ENCODE measurements around the gene PHLDA2.
"Not testable (repeated sequence)": the region's sequence is repeated elsewhere in the genome, so short reads cannot be mapped to it uniquely, and the experiment has no call there.

The PHLDA2 gene

GRCh38 chr11:2945031-2945756, 16.0 kb upstream of the PHLDA2 start:
- no peak for DNase-seq (ENCODE audit: low read depth in 2 of 2, low spot score in 1 of 2)

GRCh38 chr11:2944530-2944929, 15.3 kb upstream of the PHLDA2 start:
- no peak for DNase-seq (ENCODE audit: low read depth in 2 of 2, low spot score in 1 of 2)

GRCh38 chr11:2943711-2944118, 14.5 kb upstream of the PHLDA2 start:
- DNase-seq (ENCODE audit: low read depth in 2 of 2, low spot score in 1 of 2) = no peak

DNA sequence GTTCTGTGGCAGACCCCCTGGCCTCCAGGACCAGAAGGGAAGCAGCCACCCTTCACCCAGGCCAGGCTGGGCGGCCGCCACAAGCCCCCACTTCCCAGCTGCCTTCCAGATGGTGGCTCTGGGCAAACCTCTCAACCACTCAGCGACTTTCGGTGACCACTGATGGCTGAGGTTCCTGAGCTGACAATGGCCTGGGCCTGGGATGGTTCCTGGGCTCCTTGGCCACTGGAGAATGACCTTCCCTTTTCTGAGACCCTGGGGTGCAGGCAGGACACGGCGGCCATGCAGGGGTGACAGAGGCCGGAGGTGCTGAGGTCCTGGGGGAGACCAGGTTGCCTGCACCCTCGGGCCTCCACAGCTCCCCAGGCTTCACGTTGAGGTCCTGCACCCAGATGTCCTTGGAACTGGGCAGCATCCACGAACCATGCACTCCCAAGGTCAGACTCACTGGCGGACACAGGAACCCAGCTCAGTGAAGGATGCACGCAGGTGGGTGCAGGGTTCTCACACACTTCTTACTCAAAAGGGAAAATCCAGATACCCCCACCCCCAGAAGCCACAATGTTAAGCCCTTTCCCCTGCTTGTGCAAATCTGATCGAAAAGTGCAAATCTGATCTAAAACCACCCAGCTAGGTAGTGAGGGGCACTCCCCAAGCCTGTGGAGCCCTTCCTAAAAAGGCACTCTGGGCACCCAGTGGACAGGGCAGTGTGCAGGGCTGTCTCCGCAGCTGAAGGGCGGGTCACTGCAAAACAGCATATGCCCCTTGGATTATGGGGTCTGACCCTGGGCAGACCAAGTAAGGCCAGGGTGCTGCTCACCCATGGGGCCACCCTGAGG, 13.9 kb upstream of the PHLDA2 start:
- DNase-seq (ENCODE audit: low read depth in 2 of 2, low spot score in 1 of 2) = no peak

- DNase-seq (ENCODE audit: low read depth in 2 of 2, low spot score in 1 of 2) = no peak
These were observed 13.2 kb upstream of the PHLDA2 start for GRCh38 chr11:2942447-2942846.

DNA sequence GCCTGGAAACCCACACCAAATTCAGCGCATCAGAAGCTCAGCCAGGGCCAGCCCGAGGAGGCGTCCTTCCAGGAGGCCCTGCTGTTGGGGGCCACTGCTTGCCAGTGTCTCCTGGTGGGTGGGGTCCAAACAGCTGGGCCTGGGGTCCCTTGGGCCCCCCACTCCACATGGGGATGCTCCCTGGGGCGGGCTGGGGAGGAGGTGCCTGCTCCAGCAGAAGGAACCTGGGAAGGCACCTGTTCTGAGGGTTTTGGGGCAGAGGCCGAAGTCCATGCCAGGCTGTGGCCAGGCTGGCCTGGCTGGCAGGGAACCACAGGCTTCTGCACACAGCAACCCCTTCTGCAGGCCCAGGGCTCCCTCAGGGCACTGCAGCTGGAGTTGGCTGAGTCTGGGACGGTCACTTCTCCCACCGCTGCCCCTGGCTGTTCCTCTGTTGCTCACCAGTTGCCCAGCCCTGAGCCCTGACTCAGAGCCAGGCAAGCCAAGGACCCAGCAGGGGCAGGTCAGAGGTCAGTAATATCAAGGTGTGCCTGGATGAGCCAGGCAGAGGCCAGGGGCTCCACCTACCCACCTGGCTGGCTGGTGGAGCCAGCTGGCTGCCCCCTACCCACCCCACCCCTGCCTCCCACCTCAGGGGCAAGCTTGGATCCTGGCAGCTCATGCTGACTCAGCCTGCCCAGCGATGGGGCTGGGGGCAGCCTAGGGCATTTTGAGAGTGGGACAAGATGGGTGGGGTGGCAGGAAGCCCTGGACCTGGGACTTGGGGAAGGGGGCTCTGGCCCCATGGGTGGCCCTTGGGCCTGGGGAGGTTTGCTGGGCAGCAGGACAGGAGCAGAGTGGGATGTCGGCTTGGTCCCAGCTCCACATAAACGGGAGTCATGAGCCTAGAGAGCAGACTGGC, 12.0 kb upstream of the PHLDA2 start:
- no peak for DNase-seq (ENCODE audit: low read depth in 2 of 2, low spot score in 1 of 2)

- DNase-seq (ENCODE audit: low read depth in 2 of 2, low spot score in 1 of 2) = no peak
These were observed 11.1 kb upstream of the PHLDA2 start for GRCh38 chr11:2940147-2940920.

DNA sequence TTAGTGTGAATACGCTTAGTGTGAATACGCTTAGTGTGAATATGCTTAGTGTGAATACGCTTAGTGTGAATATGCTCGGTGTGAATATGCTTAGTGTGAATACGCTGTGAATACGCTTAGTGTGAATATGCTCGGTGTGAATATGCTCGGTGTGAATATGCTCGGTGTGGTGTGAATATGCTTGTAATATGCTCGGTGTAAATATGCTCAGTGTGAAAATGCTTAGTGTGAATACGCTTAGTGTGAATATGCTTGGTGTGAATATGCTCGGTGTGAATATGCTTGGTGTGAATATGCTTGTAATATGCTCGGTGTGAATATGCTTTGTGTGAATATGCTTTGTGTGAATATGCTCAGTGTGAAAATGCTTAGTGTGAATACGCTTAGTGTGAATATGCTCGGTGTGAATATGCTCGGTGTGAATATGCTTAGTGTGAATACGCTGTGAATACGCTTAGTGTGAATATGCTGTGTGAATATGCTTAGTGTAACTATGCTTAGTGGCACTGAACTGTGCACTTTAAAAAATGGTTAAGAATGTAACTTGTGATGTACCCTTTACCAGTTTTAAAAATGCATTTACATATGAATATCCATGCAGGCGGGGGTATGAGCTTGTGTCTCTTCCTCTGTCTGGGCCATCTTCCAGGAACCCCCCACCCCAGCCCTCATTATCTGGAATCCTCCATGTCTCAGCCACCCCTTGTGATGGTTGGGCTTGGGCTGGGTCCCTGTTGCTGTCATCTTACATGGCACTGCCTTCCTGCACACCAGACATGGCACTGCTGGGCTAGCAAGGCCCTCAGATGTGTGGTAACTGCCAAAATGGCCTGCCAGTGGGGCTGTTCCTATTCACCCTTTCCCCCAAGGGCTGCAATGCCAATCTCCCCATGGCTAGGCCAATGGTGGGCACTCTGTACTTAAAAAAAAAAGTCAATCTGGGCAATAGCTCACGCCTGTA, 9.5 kb upstream of the PHLDA2 start:
- DNase-seq (ENCODE audit: low read depth in 2 of 2, low spot score in 1 of 2) = not testable (repeated sequence)

- DNase-seq (ENCODE audit: low read depth in 2 of 2, low spot score in 1 of 2) = not testable (repeated sequence)
These were observed 8.6 kb upstream of the PHLDA2 start for GRCh38 chr11:2937641-2938457.

GRCh38 chr11:2934611-2935239, 5.5 kb upstream of the PHLDA2 start:
- no peak for DNase-seq (ENCODE audit: low read depth in 2 of 2, low spot score in 1 of 2)

DNA sequence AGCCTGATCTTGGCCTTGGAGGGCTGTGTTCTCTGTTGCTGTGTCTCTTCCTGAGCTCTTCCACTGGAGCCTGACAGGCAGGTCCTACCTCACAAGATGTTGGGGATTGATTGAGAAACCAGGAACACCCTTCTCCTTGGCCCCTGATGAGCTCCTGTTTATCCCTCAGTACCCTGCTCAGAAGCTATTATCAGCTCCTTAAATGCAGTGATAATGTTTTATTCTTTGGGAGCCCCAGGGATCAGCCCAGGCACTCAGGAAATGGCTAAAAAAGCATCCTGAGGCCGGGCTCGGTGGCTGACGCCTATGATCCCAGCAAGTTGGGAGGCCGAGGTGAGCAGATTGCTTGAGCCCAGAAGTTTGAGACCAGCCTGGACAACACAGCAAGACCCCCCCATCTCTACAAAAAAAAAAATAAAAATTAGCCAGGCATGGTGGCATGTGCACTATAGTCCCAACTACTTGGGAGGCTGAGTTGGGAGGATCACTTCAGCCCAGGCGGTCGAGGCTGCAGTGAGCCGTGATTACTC, 4.9 kb upstream of the PHLDA2 start:
- DNase-seq (ENCODE audit: low read depth in 2 of 2, low spot score in 1 of 2) = no peak

GRCh38 chr11:2933375-2934020, 4.3 kb upstream of the PHLDA2 start:
- DNase-seq (ENCODE audit: low read depth in 2 of 2, low spot score in 1 of 2) = no peak

GRCh38 chr11:2932850-2933251, 3.6 kb upstream of the PHLDA2 start:
- DNase-seq (ENCODE audit: low read depth in 2 of 2, low spot score in 1 of 2) = no peak

DNA sequence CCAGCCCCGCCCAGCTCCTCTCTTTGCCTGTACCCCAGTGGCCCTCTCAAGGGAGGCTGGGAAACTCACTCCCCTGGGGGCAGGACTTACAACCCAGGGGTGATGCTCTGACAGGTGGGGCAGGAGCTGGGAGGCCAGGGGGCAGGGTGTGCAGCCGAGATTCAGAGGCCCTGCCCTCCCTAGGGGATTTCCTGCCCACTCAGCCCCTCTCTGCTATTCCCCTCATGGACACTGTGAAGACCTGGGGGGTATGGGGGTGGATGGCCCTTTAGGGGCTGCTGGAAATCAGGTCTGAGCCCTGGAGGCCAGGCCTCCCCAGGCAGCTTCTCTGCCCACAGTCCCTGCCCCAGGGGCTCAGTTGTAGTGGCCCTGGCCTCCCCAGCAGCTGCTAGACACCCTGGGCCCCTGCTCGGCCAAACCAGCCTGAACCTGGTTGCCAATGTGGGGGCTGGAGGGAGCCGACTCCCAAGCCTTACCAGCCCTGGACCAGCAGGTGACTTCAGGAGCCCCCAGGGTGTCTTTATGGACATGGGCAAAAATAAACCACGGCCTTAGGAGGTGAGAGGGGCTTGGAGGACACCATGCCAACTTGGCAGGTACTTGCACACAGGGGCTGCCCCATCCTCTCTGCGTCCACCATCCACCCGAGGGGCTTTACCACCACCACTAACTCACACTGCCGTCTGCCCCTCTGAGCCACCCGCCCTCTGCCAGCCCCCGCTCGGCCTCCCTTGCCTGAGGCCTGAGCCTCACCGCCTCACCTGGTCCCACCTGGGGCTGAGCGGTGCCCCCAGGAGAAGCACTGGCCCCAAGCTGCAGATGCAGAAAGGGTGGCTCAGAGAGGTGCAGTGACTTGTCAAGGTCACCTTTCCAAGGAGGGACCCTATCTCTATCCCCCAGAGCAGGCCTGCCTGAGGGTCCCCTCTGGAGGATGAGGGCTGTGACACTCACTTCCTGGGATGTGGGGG, 2.8 kb upstream of the PHLDA2 start:
- no peak for DNase-seq (ENCODE audit: low read depth in 2 of 2, low spot score in 1 of 2)

DNA sequence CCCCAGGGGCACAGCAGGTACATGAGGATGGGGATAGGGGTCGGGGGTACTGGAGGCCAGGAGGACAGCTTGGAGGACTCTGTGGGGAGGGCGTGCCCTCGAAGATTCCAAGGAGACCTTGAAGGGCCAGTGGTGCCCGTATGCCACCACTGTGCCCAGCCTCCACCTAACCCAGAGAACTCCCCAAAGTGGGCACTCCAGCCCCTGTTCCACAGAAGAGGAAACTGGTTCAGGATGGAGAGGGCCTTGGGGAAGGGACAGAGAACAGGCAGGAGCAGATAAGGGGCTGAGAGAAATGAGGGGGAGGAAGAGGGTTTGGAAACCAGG, 2.2 kb upstream of the PHLDA2 start:
- no peak for DNase-seq (ENCODE audit: low read depth in 2 of 2, low spot score in 1 of 2)

- no peak for DNase-seq (ENCODE audit: low read depth in 2 of 2, low spot score in 1 of 2)
These were observed 1.6 kb upstream of the PHLDA2 start for GRCh38 chr11:2930704-2931419.
